LNCAP (cell line): ENCODE measurements around the gene CNTNAP1.

Source experiments
- TF ChIP-seq, protein P1 (sequence below): fragments of 450-650 bp; IDR thresholded peaks from 2 replicates; pipeline ENCODE4 v1.5.1; 2017; ENCODE audit warnings: mild to moderate bottlenecking

CNTNAP1 gene

GRCh38 chr17:42740699-42741098 is 58.4 kb downstream of the CNTNAP1 start:
- TF ChIP-seq, protein P1, sequence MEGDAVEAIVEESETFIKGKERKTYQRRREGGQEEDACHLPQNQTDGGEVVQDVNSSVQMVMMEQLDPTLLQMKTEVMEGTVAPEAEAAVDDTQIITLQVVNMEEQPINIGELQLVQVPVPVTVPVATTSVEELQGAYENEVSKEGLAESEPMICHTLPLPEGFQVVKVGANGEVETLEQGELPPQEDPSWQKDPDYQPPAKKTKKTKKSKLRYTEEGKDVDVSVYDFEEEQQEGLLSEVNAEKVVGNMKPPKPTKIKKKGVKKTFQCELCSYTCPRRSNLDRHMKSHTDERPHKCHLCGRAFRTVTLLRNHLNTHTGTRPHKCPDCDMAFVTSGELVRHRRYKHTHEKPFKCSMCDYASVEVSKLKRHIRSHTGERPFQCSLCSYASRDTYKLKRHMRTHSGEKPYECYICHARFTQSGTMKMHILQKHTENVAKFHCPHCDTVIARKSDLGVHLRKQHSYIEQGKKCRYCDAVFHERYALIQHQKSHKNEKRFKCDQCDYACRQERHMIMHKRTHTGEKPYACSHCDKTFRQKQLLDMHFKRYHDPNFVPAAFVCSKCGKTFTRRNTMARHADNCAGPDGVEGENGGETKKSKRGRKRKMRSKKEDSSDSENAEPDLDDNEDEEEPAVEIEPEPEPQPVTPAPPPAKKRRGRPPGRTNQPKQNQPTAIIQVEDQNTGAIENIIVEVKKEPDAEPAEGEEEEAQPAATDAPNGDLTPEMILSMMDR, result no peak

GRCh38 chr17:42743595-42744282 is 61.4 kb downstream of the CNTNAP1 start:
- TF ChIP-seq, protein P1, result no peak

- TF ChIP-seq, protein P1, result no peak
Measured at GRCh38 chr17:42744283-42744805, 62.0 kb downstream of the CNTNAP1 start.

- TF ChIP-seq, protein P1, result no peak
Measured at GRCh38 chr17:42744806-42745617, 62.7 kb downstream of the CNTNAP1 start, which contains the start of gene EZH1. TSS of gene EZH1 (minus strand) at chr17:42745040. CDS start at chr17:42728941, 16,099 bp downstream.

- TF ChIP-seq, protein P1, result no peak
Measured at GRCh38 chr17:42748202-42748907, 66.0 kb downstream of the CNTNAP1 start.

DNA sequence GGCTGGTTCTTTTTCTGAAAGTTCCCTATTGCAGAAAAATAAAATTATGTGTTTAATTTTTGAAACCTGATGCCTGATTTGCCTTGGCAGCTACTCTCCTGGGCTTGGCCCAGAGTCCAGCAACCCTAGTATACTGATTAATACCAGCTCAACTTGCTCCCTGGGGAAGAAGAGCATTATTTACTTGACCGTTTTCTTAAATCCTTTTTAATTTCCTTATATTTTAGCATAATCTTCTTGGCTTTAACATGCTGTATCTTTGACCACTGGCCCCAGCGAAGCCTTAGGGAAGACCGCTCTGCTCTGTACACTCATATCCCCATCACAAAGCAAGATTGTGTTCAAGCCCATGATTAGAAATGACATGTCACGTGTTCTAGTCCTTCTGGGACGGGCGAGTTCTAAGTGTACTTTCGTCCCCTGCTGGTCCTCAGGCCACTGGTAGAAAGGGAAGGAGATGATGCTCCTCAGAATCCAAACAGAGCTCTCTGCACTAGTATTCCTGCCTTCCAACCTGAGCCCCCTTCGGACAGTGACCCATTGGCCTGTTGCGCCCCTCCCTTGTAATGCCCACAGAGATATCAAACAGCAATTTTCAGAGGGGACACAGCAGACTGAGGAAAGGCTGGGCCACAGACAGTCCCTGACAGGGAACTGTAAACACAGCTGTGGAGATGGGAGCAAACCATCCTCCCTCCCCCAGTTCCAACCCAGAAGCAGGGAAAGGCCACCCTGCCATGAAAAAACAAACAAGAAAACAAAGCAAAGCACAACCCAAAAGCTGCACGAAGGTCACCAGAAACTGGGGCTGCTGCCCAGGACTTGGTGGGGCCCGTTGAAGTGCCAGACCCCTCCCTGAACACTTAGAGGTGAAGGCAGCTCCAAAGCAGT is 66.8 kb downstream of the CNTNAP1 start:
- TF ChIP-seq, protein P1, result no peak
